NCI-H69 (cell line): ENCODE data around the gene UQCRH.
A peak's percentile ranks its signal among the peaks of the same experiment; 100 is the strongest.
"Not testable (repeated sequence)": the region's sequence is repeated elsewhere in the genome, so short reads cannot be mapped to it uniquely, and the experiment has no call there.

Experiments
- DNase-seq: peaks from one replicate; lab custom pipeline; 2025; lab: John Stamatoyannopoulos, UW

Gene UQCRH

DNA sequence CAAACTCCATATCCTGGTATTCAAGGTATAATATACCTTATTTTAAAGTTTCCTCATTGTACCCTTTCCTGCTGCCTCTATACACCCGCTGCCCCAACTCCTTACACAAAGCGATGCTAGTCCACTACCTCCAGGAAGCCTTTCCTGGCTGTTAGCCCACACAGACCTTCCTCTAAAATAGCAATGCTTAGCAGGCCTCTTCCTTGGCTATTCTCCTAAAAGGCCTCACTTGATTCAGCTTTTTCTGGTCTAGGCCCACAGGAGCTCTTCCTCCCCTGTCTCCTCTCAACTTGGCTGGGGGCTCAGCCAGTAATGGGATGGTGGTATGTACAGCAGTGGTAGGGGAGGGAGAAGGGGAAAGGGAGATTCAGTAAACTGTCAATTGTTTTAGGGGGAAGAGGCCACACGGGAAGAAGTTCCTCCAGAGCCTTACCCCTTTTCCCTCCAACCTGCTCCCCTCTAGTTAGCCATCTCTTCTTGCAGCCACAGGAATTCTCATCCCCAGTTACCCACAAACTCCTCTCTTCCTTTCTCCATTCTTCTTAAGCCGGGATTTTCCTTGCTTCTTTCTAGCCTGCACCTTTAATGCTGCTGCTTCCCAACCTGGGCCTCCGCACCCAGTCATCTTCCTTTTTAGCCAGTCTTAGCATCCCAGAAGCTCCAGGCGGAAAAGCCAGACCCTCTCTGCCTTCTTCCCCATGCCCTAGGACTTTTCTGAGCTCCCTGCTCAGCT, 2.7 kb upstream of the UQCRH start:
- DNase-seq = no peak

DNA sequence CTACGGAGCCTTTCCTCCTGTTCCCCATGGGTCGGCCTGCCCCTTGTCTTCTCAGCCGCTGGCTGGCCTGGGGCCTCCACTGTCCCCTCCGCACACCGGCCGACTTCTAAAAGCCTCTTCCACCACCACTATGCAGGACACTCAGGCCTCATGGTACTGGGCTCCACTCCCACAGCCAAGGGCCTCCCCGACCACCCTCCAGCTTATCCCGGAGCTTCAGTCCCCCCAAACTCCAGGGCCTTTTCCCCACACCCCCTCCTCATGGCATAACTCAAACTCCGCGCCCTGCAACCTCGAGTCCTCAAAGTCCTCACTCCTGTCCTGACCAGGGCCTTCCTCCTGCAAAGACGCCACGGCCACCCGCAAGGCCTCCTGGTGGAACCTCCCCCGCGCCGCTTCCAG, 2.1 kb upstream of the UQCRH start:
- DNase-seq = no peak

DNA sequence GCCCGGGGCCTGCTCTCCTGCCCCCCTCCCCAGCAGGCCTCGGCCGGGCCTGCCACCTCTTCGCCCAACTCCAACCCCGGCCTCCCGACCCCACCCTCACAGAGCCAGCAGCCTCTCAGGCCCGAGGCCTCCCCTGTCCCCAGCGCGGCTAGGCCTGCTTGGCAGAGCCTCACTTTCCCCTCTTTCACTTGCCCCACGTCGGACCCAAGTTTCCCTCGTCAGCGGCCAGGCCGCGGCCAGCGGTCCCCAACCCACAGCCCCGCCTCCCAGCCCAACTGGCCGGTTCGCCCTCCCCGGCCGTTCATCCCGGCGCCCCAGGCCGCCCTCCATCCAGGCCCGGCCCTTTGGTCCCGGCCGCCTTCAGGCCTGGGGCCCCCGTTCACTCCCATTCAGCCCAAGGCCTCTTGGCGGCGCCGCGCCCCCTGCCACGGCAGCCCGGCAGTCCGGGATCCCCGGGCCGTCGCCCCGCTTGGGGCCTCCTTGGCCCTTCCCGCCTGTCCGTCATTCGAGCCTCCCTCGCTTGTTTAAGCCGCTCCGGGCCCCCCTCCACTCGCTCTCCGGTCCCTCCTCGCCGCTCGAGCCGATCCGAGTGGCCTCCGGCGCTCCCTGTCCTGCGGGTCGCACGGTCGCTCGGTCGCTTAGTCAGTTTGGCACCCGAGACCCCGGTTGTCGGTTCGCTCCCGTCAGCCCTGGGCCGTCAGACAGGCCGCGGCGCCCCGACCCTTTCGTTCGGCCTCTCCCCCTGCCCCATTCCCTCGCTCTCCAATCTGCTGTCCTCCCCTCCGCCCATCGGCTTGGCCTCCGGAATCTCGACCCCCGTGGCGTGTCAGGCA, 1.5 kb upstream of the UQCRH start:
- DNase-seq = peak; percentile 55

DNA sequence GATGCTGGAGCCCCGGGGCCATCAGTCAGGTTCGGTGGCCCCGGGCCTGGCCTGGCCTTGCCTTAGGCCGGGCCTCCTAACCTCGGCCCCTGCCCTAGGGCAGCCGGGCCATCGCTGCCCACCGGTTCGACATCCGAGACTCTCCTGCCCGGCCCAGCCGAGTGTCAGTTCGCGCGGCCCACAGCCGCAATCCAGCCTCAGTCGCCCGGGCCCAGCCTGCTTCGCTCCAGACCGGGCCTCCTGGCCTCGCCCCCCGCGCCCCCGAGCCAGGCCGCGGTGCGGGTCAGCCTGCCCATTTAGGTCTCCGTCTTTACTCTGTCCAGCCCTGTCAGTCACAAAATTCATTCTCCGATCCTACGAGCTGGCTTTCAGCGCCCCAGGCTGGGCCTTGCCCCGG, 859 bp upstream of the UQCRH start:
- peak; percentile 47 for DNase-seq

DNA sequence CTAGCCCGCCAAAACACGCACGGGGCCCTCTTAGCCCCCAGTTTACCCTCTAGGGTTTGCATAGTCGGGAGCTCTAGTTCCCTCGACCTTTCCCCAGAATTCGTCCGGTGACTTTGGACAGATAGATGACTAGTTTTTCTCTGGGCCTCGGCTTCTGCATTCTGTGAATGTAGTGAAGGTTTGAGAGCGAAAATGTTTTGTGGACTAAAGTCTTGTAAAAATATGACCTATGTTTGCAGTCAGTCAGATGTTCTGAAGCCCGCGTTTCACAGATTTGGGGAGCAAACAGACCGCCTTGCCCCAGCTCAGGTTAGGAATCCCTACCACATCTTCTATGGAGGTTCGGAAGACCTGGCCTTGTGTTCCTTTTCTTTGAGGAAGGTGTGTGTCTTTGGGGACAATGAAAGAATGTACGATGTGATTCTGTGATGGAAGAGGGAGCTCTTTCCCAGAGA, 401 bp downstream of the UQCRH start:
- DNase-seq = peak; percentile 16

DNA sequence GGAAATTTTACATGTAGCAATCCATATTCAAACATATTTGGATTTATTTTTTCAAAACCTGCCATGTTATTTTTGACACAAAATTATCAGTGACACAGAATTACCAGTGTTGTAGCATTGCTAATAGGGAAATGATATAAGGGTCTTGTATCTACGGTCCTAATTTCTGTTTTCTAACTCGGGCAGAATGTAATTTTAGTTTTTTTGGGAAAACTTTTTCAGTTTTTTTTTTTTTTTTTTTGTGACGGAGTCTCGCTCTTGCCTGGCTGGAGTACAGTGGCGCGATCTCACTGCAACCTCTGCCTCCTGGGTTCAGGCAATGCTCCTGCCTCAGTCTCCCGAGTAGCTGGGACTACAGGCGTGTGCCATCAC, 2.6 kb downstream of the UQCRH start:
- no peak for DNase-seq

GRCh38 chr1:46309401-46310159, 6.1 kb downstream of the UQCRH start:
- no peak for DNase-seq

DNA sequence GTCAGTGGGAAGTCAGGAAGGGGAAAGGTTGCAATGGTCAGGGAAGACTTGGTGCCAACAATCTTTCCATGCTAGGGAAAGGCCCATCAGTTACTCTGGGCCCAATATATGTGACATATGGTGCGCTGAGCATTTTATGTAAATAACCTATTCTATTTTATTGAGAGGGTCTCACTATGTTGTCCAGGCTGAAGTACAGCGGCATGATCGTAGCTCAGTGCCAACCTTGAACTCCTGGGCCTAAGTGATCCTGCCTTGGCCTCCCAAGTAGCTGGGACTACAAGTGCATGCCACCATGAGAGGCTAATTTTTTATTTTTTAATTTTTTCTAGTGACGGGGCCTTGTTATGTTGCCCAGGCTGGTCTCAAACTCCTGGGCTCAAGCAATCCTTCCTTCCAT, 6.8 kb downstream of the UQCRH start:
- DNase-seq = no peak

- DNase-seq = no peak
These were observed 12.3 kb downstream of the UQCRH start for GRCh38 chr1:46315669-46316403.

DNA sequence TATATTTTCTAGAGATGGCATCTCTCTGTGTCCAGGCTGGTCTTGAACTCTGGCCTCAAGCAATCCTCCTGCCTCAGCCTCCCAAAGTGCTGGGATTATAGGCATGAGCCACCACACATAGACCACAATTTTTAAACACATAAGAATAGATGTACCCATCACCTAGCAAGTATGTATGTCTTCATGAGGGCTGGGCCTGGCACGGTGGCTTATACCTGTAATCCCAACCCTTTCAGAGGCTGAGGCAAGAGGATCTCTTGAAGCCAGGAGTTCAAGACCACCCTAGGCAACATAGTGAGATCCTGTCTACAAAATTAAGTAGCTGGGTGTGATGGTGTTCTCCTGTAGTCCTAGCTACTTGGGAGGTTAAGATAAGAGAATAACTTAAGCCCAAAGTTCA, 13.8 kb downstream of the UQCRH start:
- DNase-seq = no peak

GRCh38 chr1:46319301-46319700, 15.8 kb downstream of the UQCRH start:
- not testable (repeated sequence) for DNase-seq

- DNase-seq = not testable (repeated sequence)
These were observed 16.7 kb downstream of the UQCRH start for GRCh38 chr1:46319960-46320914.

GRCh38 chr1:46322191-46322590, 18.7 kb downstream of the UQCRH start:
- not testable (repeated sequence) for DNase-seq

GRCh38 chr1:46325285-46326076, 22.0 kb downstream of the UQCRH start:
- not testable (repeated sequence) for DNase-seq

DNA sequence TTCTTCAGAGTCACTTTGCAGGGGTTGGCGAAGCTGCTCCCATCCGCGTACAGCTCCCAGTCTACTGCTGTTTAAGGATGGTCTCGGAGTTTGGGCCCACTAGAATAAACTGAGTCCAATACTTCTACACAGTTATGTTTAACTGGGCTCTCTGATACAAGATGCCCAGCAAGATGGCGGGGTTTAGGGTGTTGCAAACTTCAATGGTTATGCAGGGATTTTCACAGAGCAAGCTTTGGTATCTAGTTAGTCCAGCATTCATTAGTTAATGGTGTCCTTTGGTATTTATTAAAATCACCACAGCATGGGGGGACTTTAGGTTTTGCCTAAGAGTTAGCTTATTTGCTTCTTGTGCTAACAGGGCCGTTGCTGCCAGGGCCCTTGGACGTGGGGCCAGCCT, 24.7 kb downstream of the UQCRH start:
- DNase-seq = not testable (repeated sequence)

- DNase-seq = not testable (repeated sequence)
These were observed 26.3 kb downstream of the UQCRH start for GRCh38 chr1:46329807-46330206.

GRCh38 chr1:46330381-46330780, 26.9 kb downstream of the UQCRH start:
- DNase-seq = not testable (repeated sequence)

- not testable (repeated sequence) for DNase-seq
These were observed 28.5 kb downstream of the UQCRH start for GRCh38 chr1:46331786-46332540.
